OCI-LY1 (cell line): Measurements from ENCODE around the gene SPHK2.
"Not testable (repeated sequence)": the region's sequence is repeated elsewhere in the genome, so short reads cannot be mapped to it uniquely, and the experiment has no call there.

Experiments
- H2AFZ ChIP-seq: fragments of 200-600 bp; sonication (generic), shearing (Covaris generic); 2 replicates; pipeline ENCODE4 v1.6.0; 2014; ENCODE audit warnings: antibody characterized with exemption, mild to moderate bottlenecking, low read length
- H3F3A ChIP-seq: fragments of 200-600 bp; sonication (generic), shearing (Covaris generic); 2 replicates; pipeline ENCODE4 v1.6.0; 2014; ENCODE audit warnings: mild to moderate bottlenecking, antibody characterized with exemption, low read length, moderate library complexity; ENCODE audit not compliant: insufficient read depth
- H3K27ac ChIP-seq: fragments of 200-600 bp; sonication (generic); 2 replicates; pipeline ENCODE4 v1.5.1; 2014; ENCODE audit warnings: low read length, mixed run types, mild to moderate bottlenecking, low read depth; ENCODE audit not compliant: poor library complexity, severe bottlenecking
- H3K27me3 ChIP-seq: fragments of 200-600 bp; sonication (generic); 2 replicates; pipeline ENCODE4 v1.6.0; 2014; ENCODE audit warnings: antibody characterized with exemption, mild to moderate bottlenecking, low read length, moderate library complexity; ENCODE audit not compliant: insufficient read depth
- H3K36me3 ChIP-seq: fragments of 200-600 bp; sonication (generic); 2 replicates; pipeline ENCODE4 v1.6.1; 2014; ENCODE audit warnings: mild to moderate bottlenecking, antibody characterized with exemption, low read length, moderate library complexity, mixed read lengths; ENCODE audit not compliant: insufficient read depth
- H3K4me1 ChIP-seq: fragments of 200-600 bp; sonication (generic); 2 replicates; pipeline ENCODE4 v1.5.1; 2014; ENCODE audit warnings: mild to moderate bottlenecking, low read length, moderate library complexity; ENCODE audit not compliant: insufficient read depth, severe bottlenecking
- H3K4me2 ChIP-seq: fragments of 200-600 bp; sonication (generic), shearing (Covaris generic); 2 replicates; pipeline ENCODE4 v1.6.1; 2014; ENCODE audit warnings: low read length
- H3K4me3 ChIP-seq: fragments of 200-600 bp; sonication (generic); 2 replicates; pipeline ENCODE4 v1.5.1; 2014; ENCODE audit warnings: low read length, low read depth, mild to moderate bottlenecking, mixed read lengths; ENCODE audit not compliant: poor library complexity, severe bottlenecking
- H3K79me2 ChIP-seq: fragments of 200-600 bp; shearing (Covaris generic); 2 replicates; pipeline ENCODE4 v1.6.1; 2016; ENCODE audit warnings: mixed run types, low read length, mixed read lengths; ENCODE audit not compliant: insufficient read depth
- H3K9ac ChIP-seq: fragments of 200-600 bp; sonication (generic), shearing (Covaris generic); 2 replicates; pipeline ENCODE4 v1.6.1; 2014; ENCODE audit warnings: mild to moderate bottlenecking, low read length, mixed read lengths
- H3K9me2 ChIP-seq: fragments of 200-600 bp; sonication (generic), shearing (Covaris generic); 2 replicates; pipeline ENCODE4 v1.6.1; 2014; ENCODE audit warnings: low read depth, mild to moderate bottlenecking, low read length, mixed read lengths
- H3K9me3 ChIP-seq: fragments of 200-600 bp; shearing (Covaris generic); 2 replicates; pipeline ENCODE4 v1.6.1; 2014; ENCODE audit warnings: low read length, mixed read lengths
- H4K20me1 ChIP-seq: fragments of 200-600 bp; sonication (generic), shearing (Covaris generic); 2 replicates; pipeline ENCODE4 v1.6.0; 2016; ENCODE audit warnings: mild to moderate bottlenecking, low read length; ENCODE audit not compliant: insufficient read depth
- CTCF ChIP-seq: fragments of 200-600 bp; sonication (generic), shearing (Covaris generic); IDR thresholded peaks from 2 replicates; pipeline ENCODE4 v1.5.1; 2017; ENCODE audit warnings: mild to moderate bottlenecking, antibody characterized with exemption, low read length, moderate library complexity, mixed read lengths
- EZH2 ChIP-seq: fragments of 200-600 bp; sonication (generic), shearing (Covaris generic); IDR thresholded peaks from 2 replicates; pipeline ENCODE4 v1.8.0; 2017; ENCODE audit warnings: borderline replicate concordance, mixed run types, mild to moderate bottlenecking, antibody characterized with exemption, low read length, moderate library complexity, mixed read lengths

The SPHK2 gene

GRCh38 chr19:48656840-48657474 lies 37.7 kb downstream of the SPHK2 start:
- no peaks in the 10 kb centered on the region for H3K27me3 ChIP-seq
- no peak overlapping the region for H2AFZ ChIP-seq
- no peak overlapping the region for H3K27ac ChIP-seq
- H3K4me2 ChIP-seq, result no peak overlapping the region
- H3K9me2 ChIP-seq, result no peaks in the 10 kb centered on the region
- H4K20me1 ChIP-seq, result no peaks in the 10 kb centered on the region
- TF ChIP-seq EZH2 (no peak), CTCF (no peak)
- H3K36me3 ChIP-seq, result no peaks in the 10 kb centered on the region
- H3F3A ChIP-seq, result no peaks in the 10 kb centered on the region
- H3K9ac ChIP-seq, result no peak overlapping the region
- H3K4me1 ChIP-seq, result peaks cover 13% of the 10 kb centered on the region
- no peaks in the 10 kb centered on the region for H3K79me2 ChIP-seq
- H3K4me3 ChIP-seq, result no peak overlapping the region
- H3K9me3 ChIP-seq, result no peaks in the 10 kb centered on the region

GRCh38 chr19:48657828-48658227 lies 38.5 kb downstream of the SPHK2 start:
- not testable (repeated sequence) for H3K9me3 ChIP-seq, H3K4me3 ChIP-seq, H3K9me2 ChIP-seq, H3K4me1 ChIP-seq, H3K36me3 ChIP-seq, H3K27me3 ChIP-seq, H2AFZ ChIP-seq, H3F3A ChIP-seq, H4K20me1 ChIP-seq, H3K27ac ChIP-seq, H3K79me2 ChIP-seq, H3K9ac ChIP-seq, H3K4me2 ChIP-seq

GRCh38 chr19:48658483-48658882 lies 39.2 kb downstream of the SPHK2 start:
- Histone ChIP-seq H3K79me2 (no peaks in the 10 kb centered on the region), H3K27me3 (no peaks in the 10 kb centered on the region), H3K27ac (no peak overlapping the region), H3K9me3 (no peaks in the 10 kb centered on the region), H3K4me2 (no peak overlapping the region), H3K9me2 (no peaks in the 10 kb centered on the region), H3K4me1 (peaks cover 7% of the 10 kb centered on the region), H3F3A (no peaks in the 10 kb centered on the region), H2AFZ (no peak overlapping the region), H3K9ac (no peak overlapping the region), H4K20me1 (no peaks in the 10 kb centered on the region), H3K4me3 (no peak overlapping the region), H3K36me3 (no peaks in the 10 kb centered on the region)
- TF ChIP-seq CTCF, result no peak
- TF ChIP-seq EZH2, result no peak

GRCh38 chr19:48659768-48660167 lies 40.5 kb downstream of the SPHK2 start:
- H3K9me2 ChIP-seq, result no peaks in the 10 kb centered on the region
- H3K4me1 ChIP-seq, result peaks cover under 1% of the 10 kb centered on the region
- no peaks in the 10 kb centered on the region for H3K27me3 ChIP-seq
- H3K36me3 ChIP-seq, result no peaks in the 10 kb centered on the region
- H3K4me3 ChIP-seq, result no peak overlapping the region
- H3K9me3 ChIP-seq, result no peaks in the 10 kb centered on the region
- TF ChIP-seq EZH2 (no peak), CTCF (no peak)
- H3K9ac ChIP-seq, result no peak overlapping the region
- H4K20me1 ChIP-seq, result no peaks in the 10 kb centered on the region
- no peak overlapping the region for H3K4me2 ChIP-seq
- H3K27ac ChIP-seq, result no peak overlapping the region
- no peaks in the 10 kb centered on the region for H3K79me2 ChIP-seq
- H3F3A ChIP-seq, result no peaks in the 10 kb centered on the region
- H2AFZ ChIP-seq, result no peak overlapping the region
